ENCODE data around the gene MCTP2.

The MCTP2 gene

DNA sequence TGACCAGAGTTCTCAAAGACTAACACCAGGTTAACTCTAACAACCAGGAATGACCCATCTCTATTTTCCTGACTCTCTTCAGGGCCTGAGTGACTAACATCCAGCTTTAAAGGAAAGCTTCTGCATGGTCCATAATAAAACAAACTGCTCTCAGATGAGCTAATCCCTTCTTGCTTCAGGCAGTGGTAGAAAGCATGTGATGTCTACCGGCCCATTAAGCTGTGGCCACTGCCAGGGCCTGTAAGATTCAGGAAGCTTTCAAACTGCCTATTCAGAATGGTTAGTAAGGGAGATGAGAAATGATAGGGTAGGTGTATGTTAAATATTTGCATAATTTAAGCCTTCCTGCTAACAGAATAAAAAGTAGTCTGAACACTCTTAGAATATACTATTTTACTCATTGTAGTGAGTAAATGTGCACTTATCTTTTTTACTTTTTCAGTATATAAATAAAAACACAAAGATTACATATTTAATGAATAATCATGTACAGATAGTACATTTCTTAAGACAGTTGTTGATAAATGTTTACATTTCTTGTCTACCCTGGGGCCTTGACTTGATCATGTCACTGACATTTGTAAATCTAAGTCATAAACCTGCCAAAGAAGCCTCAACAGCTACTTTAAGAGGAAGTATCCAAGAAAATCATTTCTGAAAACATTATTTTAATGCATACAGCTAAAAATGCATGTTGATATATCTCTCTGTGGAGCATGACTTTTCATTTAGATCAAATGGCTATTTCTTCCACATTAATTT lies 222.0 kb downstream of the MCTP2 start:
- no peaks in the 10 kb centered on the region for H3K9me3 ChIP-seq (ENCODE audit: control insufficient read depth in 2 of 2, low read length in 2 of 2)
- H3K9ac ChIP-seq (ENCODE audit: low read length in 2 of 2), result no peak overlapping the region
- no peak overlapping the region for H3K27ac ChIP-seq (ENCODE audit: low read length)
- H3K4me3 ChIP-seq (ENCODE audit: low read length in 2 of 2), result no peak overlapping the region
- H3K4me1 ChIP-seq (ENCODE audit: control insufficient read depth, insufficient read depth, low read length), result no peaks in the 10 kb centered on the region
- H3K36me3 ChIP-seq (ENCODE audit: control insufficient read depth in 2 of 2, insufficient read depth in 2 of 2, low read length in 2 of 2), result no peaks in the 10 kb centered on the region
- H3K27me3 ChIP-seq (ENCODE audit: control insufficient read depth in 1 of 2, insufficient read depth in 2 of 2, low read length in 2 of 2), result no peaks in the 10 kb centered on the region

DNA sequence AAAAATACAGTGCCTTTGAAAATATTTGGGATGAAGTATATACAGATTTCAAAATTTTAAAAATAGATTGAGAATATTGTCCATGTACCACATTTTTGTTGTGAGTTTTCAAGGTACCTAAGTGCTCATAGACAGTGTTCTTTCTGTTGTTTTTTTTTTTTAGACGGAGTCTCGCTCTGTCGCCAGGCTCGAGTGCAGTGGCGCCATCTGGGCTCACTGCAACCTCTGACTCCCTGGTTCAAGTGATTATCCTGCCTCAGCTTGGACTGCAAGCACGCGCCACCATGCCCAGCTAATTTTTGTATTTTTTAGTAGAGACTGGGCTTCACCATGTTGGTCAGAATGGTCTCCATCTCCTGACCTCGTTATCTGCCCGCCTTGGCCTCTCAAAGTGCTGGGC lies 223.9 kb downstream of the MCTP2 start:
- no peaks in the 10 kb centered on the region for H3K9me3 ChIP-seq (ENCODE audit: control insufficient read depth in 2 of 2, low read length in 2 of 2)
- H3K4me3 ChIP-seq (ENCODE audit: low read length in 2 of 2), result no peak overlapping the region
- H3K27ac ChIP-seq (ENCODE audit: low read length), result no peak overlapping the region
- H3K9ac ChIP-seq (ENCODE audit: low read length in 2 of 2), result no peak overlapping the region
- H3K27me3 ChIP-seq (ENCODE audit: control insufficient read depth in 1 of 2, insufficient read depth in 2 of 2, low read length in 2 of 2), result no peaks in the 10 kb centered on the region
- H3K36me3 ChIP-seq (ENCODE audit: control insufficient read depth in 2 of 2, insufficient read depth in 2 of 2, low read length in 2 of 2), result no peaks in the 10 kb centered on the region
- no peaks in the 10 kb centered on the region for H3K4me1 ChIP-seq (ENCODE audit: control insufficient read depth, insufficient read depth, low read length)

DNA sequence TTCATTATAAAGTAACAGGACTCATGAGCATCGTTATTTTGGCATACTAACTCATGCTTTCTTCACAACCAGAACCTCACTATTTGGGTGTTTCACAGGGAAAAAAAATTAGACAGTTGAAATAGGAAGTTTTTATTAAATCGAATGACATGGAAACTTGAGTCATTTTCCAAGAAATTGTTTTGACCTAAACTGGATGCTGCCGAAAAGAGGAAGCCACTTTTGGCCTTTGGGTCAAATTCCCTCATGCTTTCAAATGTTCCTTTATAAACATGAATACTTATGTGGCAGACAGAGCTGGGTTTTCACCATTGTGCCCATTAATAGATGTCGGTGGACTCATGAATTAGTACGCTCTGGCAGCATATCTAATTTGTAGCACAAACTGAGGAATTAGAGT lies 224.9 kb downstream of the MCTP2 start:
- Histone ChIP-seq H3K27me3 (ENCODE audit: control insufficient read depth in 1 of 2, insufficient read depth in 2 of 2, low read length in 2 of 2) (no peaks in the 10 kb centered on the region), H3K9me3 (ENCODE audit: control insufficient read depth in 2 of 2, low read length in 2 of 2) (no peaks in the 10 kb centered on the region), H3K4me1 (ENCODE audit: control insufficient read depth, insufficient read depth, low read length) (no peaks in the 10 kb centered on the region), H3K4me3 (ENCODE audit: low read length in 2 of 2) (no peak overlapping the region), H3K27ac (ENCODE audit: low read length) (no peak overlapping the region), H3K9ac (ENCODE audit: low read length in 2 of 2) (no peak overlapping the region), H3K36me3 (ENCODE audit: control insufficient read depth in 2 of 2, insufficient read depth in 2 of 2, low read length in 2 of 2) (no peaks in the 10 kb centered on the region)

DNA sequence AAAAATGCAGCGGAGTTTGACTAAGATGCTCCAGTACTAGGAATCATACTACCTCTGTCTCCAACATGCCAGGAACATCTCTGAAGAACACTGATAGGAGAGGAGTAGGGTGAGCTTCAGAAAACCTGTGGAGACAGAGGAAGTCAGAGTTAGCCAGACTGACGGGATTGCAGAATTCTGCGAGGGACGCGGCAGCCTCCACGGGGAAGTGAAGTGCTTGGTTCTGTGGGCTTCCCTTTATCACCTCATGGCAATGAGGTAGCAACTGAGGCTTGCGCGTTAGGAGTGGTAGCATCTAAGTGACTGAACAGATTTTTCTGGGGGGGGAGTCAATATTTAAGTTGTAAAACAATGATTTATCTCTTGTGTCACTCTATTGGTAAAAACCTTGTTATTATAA lies 226.3 kb downstream of the MCTP2 start:
- Histone ChIP-seq H3K4me1 (ENCODE audit: control insufficient read depth, insufficient read depth, low read length) (no peaks in the 10 kb centered on the region), H3K27ac (ENCODE audit: low read length) (no peak overlapping the region), H3K4me3 (ENCODE audit: low read length in 2 of 2) (no peak overlapping the region), H3K9me3 (ENCODE audit: control insufficient read depth in 2 of 2, low read length in 2 of 2) (no peaks in the 10 kb centered on the region), H3K36me3 (ENCODE audit: control insufficient read depth in 2 of 2, insufficient read depth in 2 of 2, low read length in 2 of 2) (no peaks in the 10 kb centered on the region), H3K9ac (ENCODE audit: low read length in 2 of 2) (no peak overlapping the region), H3K27me3 (ENCODE audit: control insufficient read depth in 1 of 2, insufficient read depth in 2 of 2, low read length in 2 of 2) (no peaks in the 10 kb centered on the region)

DNA sequence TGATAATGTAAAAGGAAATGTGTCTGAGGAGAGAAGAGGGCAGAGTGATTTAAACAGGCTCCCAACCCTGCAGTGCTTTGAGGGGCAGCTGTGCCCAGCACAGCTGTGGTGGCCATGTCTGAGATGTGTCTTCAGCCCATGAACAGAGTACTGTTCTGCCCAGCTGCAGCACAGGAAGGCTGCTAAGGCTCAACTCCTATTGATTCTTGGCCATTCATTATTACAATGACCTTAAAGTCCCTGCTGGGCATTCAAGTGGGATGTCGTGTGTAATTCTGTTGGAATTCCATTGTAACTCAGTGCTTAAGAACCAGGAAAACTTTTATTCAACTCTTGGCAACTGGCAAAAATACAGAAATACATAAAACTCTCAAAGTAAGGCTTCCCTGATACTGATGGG lies 229.3 kb downstream of the MCTP2 start:
- Histone ChIP-seq H3K4me3 (ENCODE audit: low read length in 2 of 2) (no peak overlapping the region), H3K9ac (ENCODE audit: low read length in 2 of 2) (no peak overlapping the region), H3K27me3 (ENCODE audit: control insufficient read depth in 1 of 2, insufficient read depth in 2 of 2, low read length in 2 of 2) (no peaks in the 10 kb centered on the region), H3K27ac (ENCODE audit: low read length) (no peak overlapping the region), H3K4me1 (ENCODE audit: control insufficient read depth, insufficient read depth, low read length) (no peaks in the 10 kb centered on the region), H3K36me3 (ENCODE audit: control insufficient read depth in 2 of 2, insufficient read depth in 2 of 2, low read length in 2 of 2) (no peaks in the 10 kb centered on the region), H3K9me3 (ENCODE audit: control insufficient read depth in 2 of 2, low read length in 2 of 2) (no peaks in the 10 kb centered on the region)

DNA sequence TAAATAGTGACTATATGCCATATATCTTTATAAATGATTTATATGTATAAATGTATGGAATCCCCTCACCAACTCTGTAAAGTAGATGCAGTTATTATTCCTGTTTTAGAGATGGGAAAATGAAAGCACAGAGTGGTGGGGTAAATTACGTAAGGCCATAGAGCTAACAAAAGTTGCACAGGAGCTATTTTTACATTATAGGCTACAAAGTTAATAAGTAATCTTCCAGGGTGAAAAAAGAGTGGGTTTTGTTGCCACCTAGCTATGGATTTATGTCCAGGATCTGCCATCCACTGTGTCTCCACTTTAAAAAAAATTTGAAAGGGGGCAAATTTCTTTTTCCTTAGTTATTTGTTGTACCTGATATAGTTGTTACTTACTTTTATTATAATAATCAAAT lies 235.7 kb downstream of the MCTP2 start:
- Histone ChIP-seq H3K4me3 (ENCODE audit: low read length in 2 of 2) (no peak overlapping the region), H3K36me3 (ENCODE audit: control insufficient read depth in 2 of 2, insufficient read depth in 2 of 2, low read length in 2 of 2) (no peaks in the 10 kb centered on the region), H3K4me1 (ENCODE audit: control insufficient read depth, insufficient read depth, low read length) (no peaks in the 10 kb centered on the region), H3K9me3 (ENCODE audit: control insufficient read depth in 2 of 2, low read length in 2 of 2) (no peaks in the 10 kb centered on the region), H3K9ac (ENCODE audit: low read length in 2 of 2) (no peak overlapping the region), H3K27ac (ENCODE audit: low read length) (no peak overlapping the region), H3K27me3 (ENCODE audit: control insufficient read depth in 1 of 2, insufficient read depth in 2 of 2, low read length in 2 of 2) (no peaks in the 10 kb centered on the region)

DNA sequence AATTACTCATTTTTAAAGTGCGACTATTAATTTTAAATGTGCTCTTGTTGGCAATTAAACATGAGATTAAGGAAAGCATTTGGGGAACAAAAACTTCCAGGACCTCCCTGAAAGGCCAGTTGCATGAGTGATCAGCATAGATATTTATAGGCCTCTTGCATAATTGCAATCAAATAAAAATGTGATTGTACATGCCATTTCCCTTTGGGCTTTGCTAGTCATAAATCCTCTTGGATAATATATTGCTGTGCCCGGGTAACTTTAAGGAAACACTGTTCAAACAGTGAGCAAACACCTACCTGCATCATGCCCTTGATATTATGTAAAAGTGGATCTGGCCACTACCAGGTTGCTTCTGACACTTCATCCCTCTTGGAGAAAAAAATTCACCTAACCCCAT lies 239.1 kb downstream of the MCTP2 start:
- no peaks in the 10 kb centered on the region for H3K36me3 ChIP-seq (ENCODE audit: control insufficient read depth in 2 of 2, insufficient read depth in 2 of 2, low read length in 2 of 2)
- H3K27me3 ChIP-seq (ENCODE audit: control insufficient read depth in 1 of 2, insufficient read depth in 2 of 2, low read length in 2 of 2), result no peaks in the 10 kb centered on the region
- H3K4me1 ChIP-seq (ENCODE audit: control insufficient read depth, insufficient read depth, low read length), result no peaks in the 10 kb centered on the region
- no peak overlapping the region for H3K27ac ChIP-seq (ENCODE audit: low read length)
- H3K9ac ChIP-seq (ENCODE audit: low read length in 2 of 2), result no peak overlapping the region
- no peak overlapping the region for H3K4me3 ChIP-seq (ENCODE audit: low read length in 2 of 2)
- no peaks in the 10 kb centered on the region for H3K9me3 ChIP-seq (ENCODE audit: control insufficient read depth in 2 of 2, low read length in 2 of 2)

DNA sequence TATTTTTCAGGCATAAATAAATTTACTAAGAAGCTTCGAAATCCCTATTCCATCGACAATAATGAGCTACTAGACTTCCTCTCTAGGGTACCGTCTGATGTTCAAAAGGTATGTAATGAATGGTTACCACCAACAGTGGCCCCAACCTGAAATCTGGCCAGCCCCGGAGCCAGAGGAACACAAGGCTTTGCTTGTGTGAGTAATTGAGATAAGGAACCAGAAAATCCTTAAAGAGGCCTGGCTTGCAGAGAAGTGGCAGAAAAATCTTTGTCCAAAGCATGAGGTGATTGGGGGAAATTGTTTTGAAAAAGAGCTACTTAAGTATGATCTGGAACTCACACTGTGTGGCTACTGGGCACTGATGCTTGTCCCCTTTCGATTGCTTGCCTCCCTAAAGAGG lies 245.3 kb downstream of the MCTP2 start:
- no peak overlapping the region for H3K9ac ChIP-seq (ENCODE audit: low read length in 2 of 2)
- no peak overlapping the region for H3K27ac ChIP-seq (ENCODE audit: low read length)
- no peaks in the 10 kb centered on the region for H3K4me1 ChIP-seq (ENCODE audit: control insufficient read depth, insufficient read depth, low read length)
- no peaks in the 10 kb centered on the region for H3K9me3 ChIP-seq (ENCODE audit: control insufficient read depth in 2 of 2, low read length in 2 of 2)
- H3K4me3 ChIP-seq (ENCODE audit: low read length in 2 of 2), result no peak overlapping the region
- no peaks in the 10 kb centered on the region for H3K36me3 ChIP-seq (ENCODE audit: control insufficient read depth in 2 of 2, insufficient read depth in 2 of 2, low read length in 2 of 2)
- no peaks in the 10 kb centered on the region for H3K27me3 ChIP-seq (ENCODE audit: control insufficient read depth in 1 of 2, insufficient read depth in 2 of 2, low read length in 2 of 2)

DNA sequence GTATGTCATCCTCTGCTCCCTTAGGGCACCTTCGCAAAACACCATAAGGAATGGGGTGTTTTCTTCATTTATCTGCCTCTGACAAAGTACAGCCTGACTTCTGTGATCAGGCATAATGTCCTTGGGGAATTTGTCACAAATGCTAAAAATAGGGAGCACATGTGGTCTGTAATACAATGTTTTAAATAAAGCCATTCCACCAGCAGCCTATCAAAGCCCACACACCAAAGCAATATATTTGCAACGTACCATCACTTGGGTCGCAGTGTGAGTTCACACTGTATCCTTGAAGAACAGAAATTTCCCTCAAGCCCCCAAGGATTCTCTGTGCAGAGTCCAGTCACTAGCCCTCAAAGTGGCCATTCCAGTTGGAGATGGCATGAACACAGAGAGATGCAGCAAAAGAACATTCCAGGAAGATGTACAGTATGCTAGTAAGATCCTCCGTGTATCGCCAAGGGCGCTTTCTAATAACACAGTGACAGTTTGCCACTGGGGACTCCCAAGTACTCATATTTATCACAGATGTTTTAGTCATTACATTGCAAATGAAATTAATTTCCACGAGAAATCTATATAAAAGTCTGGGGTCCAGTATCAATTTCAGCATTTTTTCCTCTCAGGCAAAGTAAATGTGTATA lies 246.7 kb downstream of the MCTP2 start:
- H3K27ac ChIP-seq (ENCODE audit: low read length), result no peak overlapping the region
- no peaks in the 10 kb centered on the region for H3K27me3 ChIP-seq (ENCODE audit: control insufficient read depth in 1 of 2, insufficient read depth in 2 of 2, low read length in 2 of 2)
- H3K4me3 ChIP-seq (ENCODE audit: low read length in 2 of 2), result no peak overlapping the region
- no peaks in the 10 kb centered on the region for H3K9me3 ChIP-seq (ENCODE audit: control insufficient read depth in 2 of 2, low read length in 2 of 2)
- no peaks in the 10 kb centered on the region for H3K36me3 ChIP-seq (ENCODE audit: control insufficient read depth in 2 of 2, insufficient read depth in 2 of 2, low read length in 2 of 2)
- H3K9ac ChIP-seq (ENCODE audit: low read length in 2 of 2), result no peak overlapping the region
- no peaks in the 10 kb centered on the region for H3K4me1 ChIP-seq (ENCODE audit: control insufficient read depth, insufficient read depth, low read length)

DNA sequence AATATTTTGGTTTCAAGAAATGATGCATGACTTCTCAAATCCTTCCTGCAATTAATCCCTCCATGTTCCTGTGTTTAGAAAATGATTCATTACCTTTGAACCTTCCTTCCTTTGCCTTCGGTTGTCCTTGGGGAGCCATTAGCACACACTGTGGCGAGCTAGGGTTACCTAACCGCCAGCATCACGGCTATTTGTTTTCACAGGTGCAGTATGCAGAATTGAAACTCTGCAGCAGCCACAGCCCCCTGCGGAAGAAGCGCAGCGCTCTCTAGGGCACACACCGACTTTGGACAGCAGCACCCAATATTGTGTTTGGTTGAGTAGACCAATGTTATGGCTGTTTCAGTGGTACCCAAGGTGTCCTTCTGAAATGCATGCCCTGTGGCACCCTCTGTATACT lies 247.4 kb downstream of the MCTP2 start:
- Histone ChIP-seq H3K4me3 (ENCODE audit: low read length in 2 of 2) (no peak overlapping the region), H3K9me3 (ENCODE audit: control insufficient read depth in 2 of 2, low read length in 2 of 2) (no peaks in the 10 kb centered on the region), H3K27me3 (ENCODE audit: control insufficient read depth in 1 of 2, insufficient read depth in 2 of 2, low read length in 2 of 2) (no peaks in the 10 kb centered on the region), H3K36me3 (ENCODE audit: control insufficient read depth in 2 of 2, insufficient read depth in 2 of 2, low read length in 2 of 2) (no peaks in the 10 kb centered on the region), H3K27ac (ENCODE audit: low read length) (no peak overlapping the region), H3K9ac (ENCODE audit: low read length in 2 of 2) (no peak overlapping the region), H3K4me1 (ENCODE audit: control insufficient read depth, insufficient read depth, low read length) (no peaks in the 10 kb centered on the region)

DNA sequence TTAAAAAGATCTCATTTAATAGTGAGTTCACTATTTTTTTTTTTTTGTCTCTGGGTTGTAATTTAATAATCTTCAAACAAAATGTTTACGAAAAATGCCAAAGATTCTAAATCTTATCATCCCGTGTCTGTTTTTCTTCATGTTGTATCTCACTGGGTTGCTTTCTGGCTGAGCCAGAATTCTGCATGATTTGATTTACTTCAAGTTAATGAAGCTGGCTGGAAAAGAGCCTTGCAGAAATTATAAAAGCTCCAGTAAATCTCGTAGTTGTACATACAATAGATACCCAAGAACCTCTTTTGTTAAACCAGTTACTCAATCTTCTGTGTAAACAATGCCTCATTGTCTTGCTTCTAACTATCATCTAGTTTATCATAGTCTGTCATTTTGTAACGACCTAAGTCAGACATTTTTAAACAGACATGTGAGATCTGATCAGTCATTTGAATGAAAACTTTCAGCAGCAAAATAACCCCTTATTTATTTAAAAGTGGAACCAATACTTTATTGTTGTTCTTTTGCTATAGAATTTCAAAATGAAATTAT lies 249.0 kb downstream of the MCTP2 start:
- H3K9ac ChIP-seq (ENCODE audit: low read length in 2 of 2), result no peak overlapping the region
- H3K27me3 ChIP-seq (ENCODE audit: control insufficient read depth in 1 of 2, insufficient read depth in 2 of 2, low read length in 2 of 2), result no peaks in the 10 kb centered on the region
- H3K4me3 ChIP-seq (ENCODE audit: low read length in 2 of 2), result no peak overlapping the region
- H3K27ac ChIP-seq (ENCODE audit: low read length), result no peak overlapping the region
- no peaks in the 10 kb centered on the region for H3K36me3 ChIP-seq (ENCODE audit: control insufficient read depth in 2 of 2, insufficient read depth in 2 of 2, low read length in 2 of 2)
- H3K9me3 ChIP-seq (ENCODE audit: control insufficient read depth in 2 of 2, low read length in 2 of 2), result no peaks in the 10 kb centered on the region
- H3K4me1 ChIP-seq (ENCODE audit: control insufficient read depth, insufficient read depth, low read length), result no peaks in the 10 kb centered on the region
